Lower leg skin (tissue), 4 donors: ENCODE results near the gene PEX12. TPM values are rescaled to one million over a fixed set of nuclear protein-coding genes. Genes with fewer than 3 reads are reported as not detected.
"Not testable (repeated sequence)": the region's sequence is repeated elsewhere in the genome, so short reads cannot be mapped to it uniquely, and the experiment has no call there.

Experiments
- DNase-seq, 2 donors: peaks; one replicate each; pipeline ENCODE4 v3.0.0-alpha.2; 2019; ENCODE audit warnings: low spot score in 2 of 2
- H3K4me3 ChIP-seq: fragments of 200-600 bp; sonication (generic); 2 replicates; pipeline ENCODE4 v1.5.1; 2017; ENCODE audit warnings: mild to moderate bottlenecking, low read depth; ENCODE audit not compliant: poor library complexity, severe bottlenecking
- POLR2A ChIP-seq, 2 donors: fragments of 450-650 bp; IDR thresholded peaks; one replicate each; pipeline ENCODE4 v1.6.1; 2016 to 2017; ENCODE audit warnings: antibody characterized with exemption in 2 of 2, mild to moderate bottlenecking in 1 of 2, moderate library complexity in 1 of 2
- WGBS, 2 donors: methylation state at CpG; one replicate each; pipeline ENCODE4 v1.1.5; 2018; 5-methylcytosine and 5-hydroxymethylcytosine counted together
- intact Hi-C: fragments of 100-400 bp; cut with DNase I; formaldehyde crosslinking; loops from one replicate; pipeline ENCODE4 v1.15.0; 2023; ENCODE audit warnings: low total_unique reads
- total RNA-seq, 4 donors: library from RNA; depleted of rRNA; stranded (reverse); fragments of >200 nt; gene quantifications; one replicate each; pipeline ENCODE4 v1.1.0, GENCODE V29; 2016
- TF ChIP-seq, protein P1 (sequence below), 3 donors: fragments of 450-650 bp; IDR thresholded peaks; one replicate each; pipeline ENCODE4 v1.5.1; 2016; ENCODE audit warnings: antibody characterized with exemption in 3 of 3, mild to moderate bottlenecking in 3 of 3, moderate library complexity in 2 of 3

PEX12 gene
- total RNA-seq, 4 donors from 2014 or later = 6.1 to 9.0 (median 6.7) TPM

DNA sequence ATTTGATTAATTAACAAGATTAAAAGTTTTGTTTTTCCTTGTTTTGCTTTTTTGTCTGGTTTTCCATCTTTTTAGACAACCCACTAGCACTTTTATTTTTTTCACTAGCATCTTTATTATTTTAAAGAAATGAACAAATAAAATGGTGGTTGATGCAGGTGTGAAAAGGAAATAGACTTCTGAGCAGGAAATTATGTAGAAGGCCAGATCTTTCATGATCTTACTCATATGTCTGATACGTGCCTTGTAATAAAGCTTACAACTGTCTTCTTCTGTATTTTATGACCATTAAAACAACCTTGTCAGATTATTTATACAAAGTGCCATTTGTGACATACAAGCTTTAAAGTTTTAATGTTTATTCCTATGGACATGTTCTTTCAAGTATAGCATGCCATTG, 47.2 kb downstream of the PEX12 start:
- H3K4me3 ChIP-seq = no peak overlapping the region
- 50 to 57% methylated on average over 1 of the region's 1 CpG for WGBS, 2 donors
- TF ChIP-seq, protein P1, sequence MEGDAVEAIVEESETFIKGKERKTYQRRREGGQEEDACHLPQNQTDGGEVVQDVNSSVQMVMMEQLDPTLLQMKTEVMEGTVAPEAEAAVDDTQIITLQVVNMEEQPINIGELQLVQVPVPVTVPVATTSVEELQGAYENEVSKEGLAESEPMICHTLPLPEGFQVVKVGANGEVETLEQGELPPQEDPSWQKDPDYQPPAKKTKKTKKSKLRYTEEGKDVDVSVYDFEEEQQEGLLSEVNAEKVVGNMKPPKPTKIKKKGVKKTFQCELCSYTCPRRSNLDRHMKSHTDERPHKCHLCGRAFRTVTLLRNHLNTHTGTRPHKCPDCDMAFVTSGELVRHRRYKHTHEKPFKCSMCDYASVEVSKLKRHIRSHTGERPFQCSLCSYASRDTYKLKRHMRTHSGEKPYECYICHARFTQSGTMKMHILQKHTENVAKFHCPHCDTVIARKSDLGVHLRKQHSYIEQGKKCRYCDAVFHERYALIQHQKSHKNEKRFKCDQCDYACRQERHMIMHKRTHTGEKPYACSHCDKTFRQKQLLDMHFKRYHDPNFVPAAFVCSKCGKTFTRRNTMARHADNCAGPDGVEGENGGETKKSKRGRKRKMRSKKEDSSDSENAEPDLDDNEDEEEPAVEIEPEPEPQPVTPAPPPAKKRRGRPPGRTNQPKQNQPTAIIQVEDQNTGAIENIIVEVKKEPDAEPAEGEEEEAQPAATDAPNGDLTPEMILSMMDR (IDR thresholded peaks at IDR 0.05) = no peak
- TF ChIP-seq POLR2A (IDR thresholded peaks at IDR 0.05) = no peak
- DNase-seq = no peak
- intact Hi-C loops = loop anchor here (10.0 kb wide), 1 partner anchor 356 kb away; no protein-coding TSS in a partner anchor

DNA sequence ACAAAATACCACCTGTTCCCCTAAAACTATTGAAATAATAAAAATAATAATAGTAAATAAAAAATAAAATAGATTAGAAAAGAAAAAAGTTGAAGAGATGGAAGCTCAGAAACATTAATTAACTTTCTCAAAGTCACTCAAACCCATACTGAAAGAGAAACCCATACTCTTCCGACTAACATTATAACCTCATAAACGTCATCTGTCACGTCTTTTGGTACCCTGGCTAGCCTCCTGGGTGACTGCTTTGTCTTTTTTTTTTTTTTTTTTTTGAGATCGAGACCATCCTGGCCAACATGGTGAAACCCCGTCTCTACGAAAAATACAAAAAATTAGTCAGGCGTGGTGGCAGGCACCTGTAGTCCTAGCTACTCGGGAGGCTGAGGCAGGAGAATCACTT, 48.5 kb downstream of the PEX12 start:
- 85 to 87% methylated on average over 8 of the region's 8 CpGs for WGBS, 2 donors
- intact Hi-C loops = loop anchor here (10.0 kb wide), 1 partner anchor 355 kb away; no protein-coding TSS in a partner anchor
- H3K4me3 ChIP-seq = no peak overlapping the region
- no peak for DNase-seq
- no peak for TF ChIP-seq POLR2A (IDR thresholded peaks at IDR 0.05)
- TF ChIP-seq, protein P1 (IDR thresholded peaks at IDR 0.05) = no peak

DNA sequence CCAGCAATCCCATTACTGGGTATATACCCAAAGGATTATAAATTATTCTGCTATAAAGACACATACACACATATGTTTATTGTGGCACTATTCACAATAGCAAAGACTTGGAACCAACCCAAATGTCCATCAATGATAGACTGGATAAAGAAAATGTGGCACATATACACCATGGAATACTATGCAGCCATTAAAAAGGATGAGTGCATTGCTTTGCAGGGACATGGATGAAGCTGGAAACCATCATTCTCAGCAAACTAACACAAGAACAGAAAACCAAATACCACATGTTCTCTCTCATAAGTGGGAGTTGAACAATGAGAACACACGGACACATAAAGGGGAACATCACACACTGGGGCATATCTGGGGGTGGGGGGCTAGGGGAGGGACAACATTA, 49.0 kb downstream of the PEX12 start:
- intact Hi-C loops, DNase-seq, H3K4me3 ChIP-seq: not testable (repeated sequence)
- 88 to 96% methylated on average over 1 of the region's 1 CpG for WGBS, 2 donors

Other genes starting within 250 kb of the PEX12 start
- 10 to 100 TPM in 1 of 4 donors, 1 to 10 TPM in 3; 3.3 to 11.4 (median 7.0) TPM for gene SLFN11, start 204.9 kb downstream of the PEX12 start, total RNA-seq
- 1 to 10 TPM; 1.2 to 2.5 (median 1.9) TPM for gene SLFN12, start 146.1 kb downstream of the PEX12 start, total RNA-seq
- gene SLFN13, start 129.8 kb downstream of the PEX12 start, total RNA-seq = 1 to 10 TPM; 2.9 to 7.8 (median 5.1) TPM
- under 1 TPM; 0.12 to 0.80 (median 0.46) TPM for gene SLFN12L, start 40.9 kb downstream of the PEX12 start, total RNA-seq
- gene SLFN14, start 17.8 kb downstream of the PEX12 start, total RNA-seq = not detected
- gene AP2B1, start 8.8 kb upstream of the PEX12 start, total RNA-seq = 100 to 1,000 TPM in 1 of 4 donors, 10 to 100 TPM in 3; 35.6 to 217 (median 39.7) TPM
- gene RASL10B, start 153.1 kb upstream of the PEX12 start, total RNA-seq = 1 to 10 TPM in 3 of 4 donors, under 1 TPM in 1; 0.66 to 2.4 (median 1.5) TPM
- under 1 TPM in 1 of 4 donors, not detected in 3; 0.93 TPM for gene GAS2L2, start 174.7 kb upstream of the PEX12 start, total RNA-seq
- gene C17orf50, start 182.3 kb upstream of the PEX12 start, total RNA-seq = not detected
- gene MMP28, start 217.1 kb upstream of the PEX12 start, total RNA-seq = 100 to 1,000 TPM in 1 of 4 donors, 10 to 100 TPM in 3; 62.5 to 115 (median 79.1) TPM
- gene TAF15, start 230.9 kb upstream of the PEX12 start, total RNA-seq = 10 to 100 TPM; 39.0 to 79.0 (median 60.0) TPM